Brain microvascular endothelial cell (primary cell): ENCODE data around the gene WDPCP.
"Not testable (repeated sequence)": the region's sequence is repeated elsewhere in the genome, so short reads cannot be mapped to it uniquely, and the experiment has no call there.

ENCODE experiments used
- DNase-seq: peaks from one replicate; pipeline ENCODE4 v3.0.0-alpha.2; 2020
- H3K27ac ChIP-seq: fragments of 250-450 bp; sonication (Bioruptor Pico); 2 replicates; pipeline ENCODE4 v1.5.1; 2020; ENCODE audit warnings: mild to moderate bottlenecking, moderate library complexity
- H3K27me3 ChIP-seq: fragments of 250-450 bp; sonication (Bioruptor Pico); replicated peaks from 2 replicates; pipeline ENCODE4 v1.5.1; 2020; ENCODE audit warnings: mild to moderate bottlenecking
- H3K36me3 ChIP-seq: fragments of 250-450 bp; sonication (Bioruptor Pico); replicated peaks from 2 replicates; pipeline ENCODE4 v1.5.1; 2020; ENCODE audit warnings: mild to moderate bottlenecking
- H3K4me3 ChIP-seq: 2 replicates; pipeline ENCODE4 v1.5.1; 2011; ENCODE audit warnings: low read depth, mild to moderate bottlenecking, control low read depth, low read length, moderate library complexity
- in situ Hi-C: cut with HindIII; loops from 2 replicates; pipeline ENCODE4 v1.10.0; 2017; ENCODE audit warnings: low sequenced_read_pairs, low pct_ligation_motif_present
- TF ChIP-seq, protein P1 (sequence below): IDR thresholded peaks from 2 replicates; pipeline ENCODE4 v1.5.1; 2011; ENCODE audit warnings: low read depth, mild to moderate bottlenecking, moderate library complexity, low read length, control low read depth, inconsistent platforms; ENCODE audit errors: missing control alignments

Gene WDPCP

DNA sequence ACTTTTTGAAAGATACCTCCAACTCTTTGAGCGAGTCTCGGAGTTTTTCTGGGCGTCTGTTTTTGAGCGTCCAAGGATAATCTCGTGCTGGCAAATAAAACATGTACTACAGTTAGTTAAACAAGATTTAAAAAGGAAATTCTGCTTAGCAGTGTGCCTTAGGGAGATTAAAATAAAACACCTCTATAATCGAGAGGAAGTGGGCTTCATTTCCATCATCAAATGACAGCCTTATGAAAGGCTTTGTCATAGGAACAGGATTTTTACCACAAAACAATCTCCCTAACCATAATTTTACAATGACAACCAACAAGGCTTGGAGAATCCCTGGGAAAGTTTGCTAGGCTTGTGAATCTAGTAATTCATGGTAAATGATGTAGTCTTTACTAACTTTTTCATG, 103.4 kb downstream of the WDPCP start:
- H3K27me3 ChIP-seq, result no peaks in the 10 kb centered on the region
- no peak overlapping the region for H3K4me3 ChIP-seq
- TF ChIP-seq, protein P1, sequence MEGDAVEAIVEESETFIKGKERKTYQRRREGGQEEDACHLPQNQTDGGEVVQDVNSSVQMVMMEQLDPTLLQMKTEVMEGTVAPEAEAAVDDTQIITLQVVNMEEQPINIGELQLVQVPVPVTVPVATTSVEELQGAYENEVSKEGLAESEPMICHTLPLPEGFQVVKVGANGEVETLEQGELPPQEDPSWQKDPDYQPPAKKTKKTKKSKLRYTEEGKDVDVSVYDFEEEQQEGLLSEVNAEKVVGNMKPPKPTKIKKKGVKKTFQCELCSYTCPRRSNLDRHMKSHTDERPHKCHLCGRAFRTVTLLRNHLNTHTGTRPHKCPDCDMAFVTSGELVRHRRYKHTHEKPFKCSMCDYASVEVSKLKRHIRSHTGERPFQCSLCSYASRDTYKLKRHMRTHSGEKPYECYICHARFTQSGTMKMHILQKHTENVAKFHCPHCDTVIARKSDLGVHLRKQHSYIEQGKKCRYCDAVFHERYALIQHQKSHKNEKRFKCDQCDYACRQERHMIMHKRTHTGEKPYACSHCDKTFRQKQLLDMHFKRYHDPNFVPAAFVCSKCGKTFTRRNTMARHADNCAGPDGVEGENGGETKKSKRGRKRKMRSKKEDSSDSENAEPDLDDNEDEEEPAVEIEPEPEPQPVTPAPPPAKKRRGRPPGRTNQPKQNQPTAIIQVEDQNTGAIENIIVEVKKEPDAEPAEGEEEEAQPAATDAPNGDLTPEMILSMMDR, result no peak
- no peak for DNase-seq
- H3K27ac ChIP-seq, result no peak overlapping the region
- in situ Hi-C loops, result no loop called here
- H3K36me3 ChIP-seq, result no peaks in the 10 kb centered on the region

DNA sequence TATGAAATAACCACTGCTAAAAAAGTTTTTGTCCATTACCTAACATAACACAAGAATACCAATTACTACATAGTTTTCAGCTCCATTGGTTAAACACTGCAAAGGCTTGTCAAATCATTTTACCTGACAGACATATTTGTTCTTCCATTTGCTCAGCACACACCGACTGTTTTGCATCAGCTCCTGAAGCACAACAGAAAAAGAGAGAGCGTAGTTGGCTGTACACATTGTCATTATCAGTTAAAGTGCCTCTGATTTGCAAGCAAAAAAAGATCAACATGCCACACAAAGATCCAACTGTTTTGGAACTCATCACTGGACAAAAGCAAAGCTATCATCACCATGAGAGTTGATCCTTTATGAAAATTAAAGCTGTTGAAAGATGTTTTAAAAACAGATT, 103.8 kb downstream of the WDPCP start:
- H3K4me3 ChIP-seq, result no peak overlapping the region
- no peaks in the 10 kb centered on the region for H3K36me3 ChIP-seq
- no peak overlapping the region for H3K27ac ChIP-seq
- in situ Hi-C loops, result no loop called here
- TF ChIP-seq, protein P1, result no peak
- H3K27me3 ChIP-seq, result no peaks in the 10 kb centered on the region
- DNase-seq, result no peak

- Histone ChIP-seq H3K27me3 (no peaks in the 10 kb centered on the region), H3K4me3 (no peak overlapping the region), H3K36me3 (no peaks in the 10 kb centered on the region), H3K27ac (no peak overlapping the region)
- TF ChIP-seq, protein P1, result no peak
- DNase-seq, result no peak
- in situ Hi-C loops, result no loop called here
These were observed 110.6 kb downstream of the WDPCP start for GRCh38 chr2:63477686-63478085.

DNA sequence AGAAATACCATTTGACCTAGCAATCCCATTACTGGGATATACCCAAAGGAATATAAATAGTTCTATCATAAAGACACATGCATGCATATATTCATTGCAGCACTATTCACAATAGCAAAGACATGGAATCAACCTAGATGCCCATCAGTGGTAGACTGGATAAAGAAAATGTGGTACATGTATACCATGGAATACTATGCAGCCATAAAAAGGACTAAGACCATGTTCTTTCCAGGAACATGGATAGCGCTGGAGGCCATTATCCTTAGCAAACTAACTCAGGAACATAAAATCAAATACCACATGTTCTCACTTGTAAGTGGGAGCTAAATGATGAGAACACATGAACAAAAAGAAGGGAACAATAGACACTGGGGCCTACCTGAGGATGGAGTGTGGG, 119.0 kb downstream of the WDPCP start:
- in situ Hi-C loops, H3K36me3 ChIP-seq, DNase-seq, H3K27me3 ChIP-seq, H3K4me3 ChIP-seq, H3K27ac ChIP-seq: not testable (repeated sequence)

DNA sequence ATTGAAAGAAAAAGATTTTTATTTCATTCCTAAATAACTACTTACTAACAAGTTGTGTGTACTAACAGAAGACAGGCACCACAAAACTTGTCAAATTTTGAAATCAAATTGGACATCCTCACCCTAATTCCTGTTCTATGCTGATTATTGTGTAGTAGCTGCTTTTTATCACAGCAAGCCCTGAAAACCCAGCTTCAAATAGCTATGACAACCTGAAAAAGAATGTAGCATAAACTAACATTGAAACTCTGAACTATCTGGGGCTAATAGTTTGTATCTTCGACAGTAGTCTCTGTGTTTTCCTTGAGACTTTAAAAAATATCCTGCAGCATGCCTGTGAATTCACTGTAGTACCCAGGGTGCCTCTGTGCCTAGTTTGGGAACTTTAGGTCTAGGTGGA, 122.6 kb downstream of the WDPCP start:
- DNase-seq, result peak; percentile 5
- Histone ChIP-seq H3K27ac (no peak overlapping the region), H3K4me3 (no peak overlapping the region), H3K27me3 (no peaks in the 10 kb centered on the region), H3K36me3 (no peaks in the 10 kb centered on the region)
- in situ Hi-C loops, result no loop called here
- TF ChIP-seq, protein P1, result no peak

- TF ChIP-seq, protein P1, result no peak
- no peak overlapping the region for H3K4me3 ChIP-seq
- no peak overlapping the region for H3K27ac ChIP-seq
- no peaks in the 10 kb centered on the region for H3K36me3 ChIP-seq
- DNase-seq, result no peak
- H3K27me3 ChIP-seq, result no peaks in the 10 kb centered on the region
- in situ Hi-C loops, result no loop called here
These were observed 125.1 kb downstream of the WDPCP start for GRCh38 chr2:63463142-63463541.
